Endothelial cell of umbilical vein (primary cell): Measurements from ENCODE around the gene ZMYM5. TPM values are rescaled to one million over a fixed set of nuclear protein-coding genes. Genes with fewer than 3 reads are reported as not detected.

ENCODE experiments used
- BruUV-seq: library from RNA; stranded (reverse); fragments of 400-500 nt; replicated peaks from 2 replicates; lab custom pipeline; 2021; lab: Mats Ljungman, UMichigan
- CTCF ChIA-PET: fragments of 300-600, 350-600 bp; sonication (Branson Sonifier 250); formaldehyde crosslinking; loops from one replicate; lab custom pipeline; 2021; ENCODE audit warnings: antibody characterized with exemption, inconsistent platforms; lab: Charles Lee
- POLR2A ChIA-PET: fragments of 300-600, 350-600 bp; sonication (Branson Sonifier 250); formaldehyde crosslinking; loops from one replicate; lab custom pipeline; 2021; ENCODE audit warnings: antibody characterized with exemption, inconsistent platforms; lab: Charles Lee
- DNase-seq: peaks from one replicate; pipeline ENCODE4 v3.0.0-alpha.2; 2011; ENCODE audit warnings: low read depth, low spot score
- FAIRE-seq: peaks from 2 replicates; lab custom pipeline; 2011; peaks lifted over from hg19 to GRCh38; lab: Jason Lieb, UNC
- H2AFZ ChIP-seq: 2 replicates; pipeline ENCODE4 v1.6.0; 2012; ENCODE audit warnings: low read depth, low read length, control low read depth, inconsistent platforms
- H3K27ac ChIP-seq: 2 replicates; pipeline ENCODE4 v1.5.1; 2011; ENCODE audit warnings: low read depth, mild to moderate bottlenecking, control low read depth, low read length, moderate library complexity; ENCODE audit not compliant: insufficient read depth
- H3K27me3 ChIP-seq, 2 experiments: 2 replicates each; pipeline versions ENCODE4 v1.6.0 to v1.6.1; 2011; ENCODE audit warnings: low read length in 2 of 2, mixed read lengths in 1 of 2; ENCODE audit not compliant: control insufficient read depth in 2 of 2, insufficient read depth in 2 of 2
- H3K36me3 ChIP-seq, 2 experiments: 2 replicates in 1 of 2; 3 replicates in 1 of 2; pipeline ENCODE4 v1.5.1; 2011; ENCODE audit warnings: low read length in 2 of 2, mild to moderate bottlenecking in 1 of 2, moderate library complexity in 1 of 2; ENCODE audit not compliant: control insufficient read depth in 2 of 2, insufficient read depth in 2 of 2; ENCODE audit errors: extremely low read depth in 1 of 2
- H3K4me1 ChIP-seq: 3 replicates; pipeline ENCODE4 v1.5.1; 2011; ENCODE audit warnings: mild to moderate bottlenecking, low read length; ENCODE audit not compliant: control insufficient read depth, insufficient read depth; ENCODE audit errors: extremely low read depth
- H3K4me2 ChIP-seq: 2 replicates; pipeline ENCODE4 v1.6.1; 2011; ENCODE audit warnings: low read length, control low read depth, mixed read lengths; ENCODE audit not compliant: insufficient read depth
- H3K4me3 ChIP-seq, 3 experiments: fragments of 200-600 bp in 1 of 3; sonication (generic), shearing (Covaris generic) in 1 of 3; replicated peaks in 1 of 3; 2 replicates each; pipeline ENCODE4 v1.5.1; 2011 to 2016; ENCODE audit warnings: control low read depth in 3 of 3, low read length in 3 of 3, mild to moderate bottlenecking in 2 of 3, inconsistent platforms in 1 of 3, low read depth in 1 of 3, moderate library complexity in 1 of 3; ENCODE audit not compliant: insufficient read depth in 1 of 3
- H3K79me2 ChIP-seq: 2 replicates; pipeline ENCODE4 v1.6.0; 2012; ENCODE audit warnings: low read length, inconsistent platforms; ENCODE audit not compliant: control insufficient read depth, insufficient read depth
- H3K9ac ChIP-seq: replicated peaks from 2 replicates; pipeline ENCODE3; 2011; ENCODE audit warnings: low read length, control low read depth; ENCODE audit not compliant: insufficient read depth; ENCODE audit errors: extremely low read depth
- H3K9me1 ChIP-seq: replicated peaks from 3 replicates; pipeline ENCODE4 v1.6.0; 2011; ENCODE audit warnings: mild to moderate bottlenecking, low read length; ENCODE audit not compliant: control insufficient read depth, insufficient read depth; ENCODE audit errors: extremely low read depth
- H3K9me3 ChIP-seq: replicated peaks from 2 replicates; pipeline ENCODE4 v1.5.1; 2012; ENCODE audit warnings: low read length, inconsistent platforms; ENCODE audit not compliant: control insufficient read depth, insufficient read depth
- H4K20me1 ChIP-seq: replicated peaks from 2 replicates; pipeline ENCODE3; 2011; ENCODE audit warnings: mild to moderate bottlenecking, low read length; ENCODE audit not compliant: control insufficient read depth, insufficient read depth; ENCODE audit errors: extremely low read depth
- CTCF ChIP-seq, 2 donors: IDR thresholded peaks; 1 replicate in 1 of 2; 2 replicates in 1 of 2; pipeline ENCODE4 v1.5.1; 2011; ENCODE audit warnings: low read length in 2 of 2, mild to moderate bottlenecking in 2 of 2, moderate library complexity in 2 of 2, control low read depth in 1 of 2, inconsistent platforms in 1 of 2, low read depth in 1 of 2; ENCODE audit not compliant: insufficient read depth in 1 of 2; ENCODE audit errors: extremely low read depth in 1 of 2
- EZH2 ChIP-seq: IDR thresholded peaks from 2 replicates; pipeline ENCODE4 v1.6.1; 2012; ENCODE audit warnings: borderline replicate concordance, low read depth, mild to moderate bottlenecking, moderate library complexity, low read length, inconsistent platforms; ENCODE audit not compliant: severe bottlenecking
- MAX ChIP-seq: IDR thresholded peaks from 2 replicates; pipeline ENCODE4 v1.6.1; 2011; ENCODE audit not compliant: insufficient read depth, insufficient read length
- POLR2A ChIP-seq: IDR thresholded peaks from 2 replicates; pipeline ENCODE4 v1.6.1; 2012; ENCODE audit warnings: low read depth, mild to moderate bottlenecking, control low read depth, low read length
- dilution Hi-C: fragments of 300-500 bp; cut with MboI; formaldehyde crosslinking; loops from one replicate; pipeline ENCODE4 v1.15.0; 2019; ENCODE audit warnings: low sequenced_read_pairs; ENCODE audit not compliant: extremely low pct_ligation_motif_present
- intact Hi-C: fragments of 100-400 bp; cut with micrococcal nuclease; formaldehyde crosslinking; loops from one replicate; pipeline ENCODE4 v1.10.0; 2022
- polyA plus RNA-seq, 4 experiments: library from polyadenylated mRNA; depleted of rRNA in 3 of 4; stranded (reverse) in 3 of 4; unstranded in 1 of 4; fragments of >200 nt; gene quantifications; 2 replicates each; pipeline versions ENCODE4 v1.2.1 to v1.2.3, GENCODE V29; 2011 to 2012; ENCODE audit warnings: missing spikeins in 1 of 4
- total RNA-seq: library from RNA; stranded (reverse); gene quantifications from 2 replicates; pipeline ENCODE4 v1.2.3, GENCODE V29; 2021

Gene ZMYM5
- total and polyA plus RNA-seq, 2 donors (not counting 3 experiments of a cell fraction or from before 2014, with no cell fraction given), result 4.9 to 10.1 TPM

GRCh38 chr13:19822673-19823072 lies 40.8 kb downstream of the ZMYM5 start:
- ChIA-PET CTCF (no interaction called here), POLR2A (no interaction called here)
- dilution Hi-C loops (no loop called here), intact Hi-C loops (no loop called here)
- no peaks in the 10 kb centered on the region for H4K20me1 ChIP-seq
- TF ChIP-seq EZH2 (no peak), POLR2A (no peak)
- no peak overlapping the region for H3K27ac ChIP-seq
- FAIRE-seq, result peak; percentile 38
- H3K4me1 ChIP-seq, result no peaks in the 10 kb centered on the region
- peaks cover 3 to 4% of the 10 kb centered on the region in 2 experiments for H3K36me3 ChIP-seq
- H3K9ac ChIP-seq, result no peak overlapping the region
- DNase-seq, result no peak
- no peaks in the 10 kb centered on the region for H3K9me1 ChIP-seq
- no peaks in the 10 kb centered on the region for H3K9me3 ChIP-seq
- H3K79me2 ChIP-seq, result no peaks in the 10 kb centered on the region
- no TSS peak for BruUV-seq
- no peak overlapping the region for H2AFZ ChIP-seq
- H3K27me3 ChIP-seq, result no peaks in the 10 kb centered on the region
- H3K4me3 ChIP-seq, result no peak overlapping the region
- no peak overlapping the region for H3K4me2 ChIP-seq

- no peak for TF ChIP-seq EZH2
- no peak for TF ChIP-seq MAX
- peak; percentile 77 to 80 for TF ChIP-seq CTCF (IDR thresholded peaks at IDR 0.05; ENCODE audit: extremely low read depth in 1 of 2, insufficient read depth in 1 of 2, low read depth in 1 of 2, low read length in 2 of 2)
- ChIA-PET POLR2A (no interaction called here), CTCF (interaction anchor here (0.6 to 2.2 kb wide), 16 partner anchors 10 to 231 kb away, joined by 3 to 9 read pairs (median 4); partner anchors contain the start of gene MPHOSPH8)
- no peak overlapping the region for H3K9ac ChIP-seq
- no peaks in the 10 kb centered on the region for H4K20me1 ChIP-seq
- FAIRE-seq (peak; percentile 33), DNase-seq (peak; percentile 37)
- H3K4me1 ChIP-seq, result no peaks in the 10 kb centered on the region
- peaks cover 0 to 4% of the 10 kb centered on the region in 2 experiments for H3K36me3 ChIP-seq
- intact Hi-C loops, result loop anchor here (5.0 kb wide), 1 partner anchor 186 kb away; the partner anchor contains the start of gene MPHOSPH8
- H2AFZ ChIP-seq, result no peak overlapping the region
- H3K27ac ChIP-seq, result no peak overlapping the region
- no peak overlapping the region for H3K4me3 ChIP-seq
- no peaks in the 10 kb centered on the region for H3K9me1 ChIP-seq
- no peaks in the 10 kb centered on the region for H3K79me2 ChIP-seq
- H3K4me2 ChIP-seq, result no peak overlapping the region
- dilution Hi-C loops, result no loop called here
- no peaks in the 10 kb centered on the region for H3K27me3 ChIP-seq
- BruUV-seq, result no TSS peak
- H3K9me3 ChIP-seq, result no peaks in the 10 kb centered on the region
Measured at GRCh38 chr13:19818223-19818842, 45.1 kb downstream of the ZMYM5 start.
